Fibroblast of mammary gland (primary cell): ENCODE data around the gene TMEM117.

Experiments
- DNase-seq: peaks from one replicate; pipeline ENCODE4 v3.0.0-alpha.2; 2010; ENCODE audit warnings: low read depth
- H3K4me3 ChIP-seq: 2 replicates; pipeline ENCODE4 v1.5.1; 2011; ENCODE audit warnings: low read depth, mild to moderate bottlenecking, low read length, moderate library complexity; ENCODE audit not compliant: control insufficient read depth
- CTCF ChIP-seq: conservative IDR thresholded peaks from 2 replicates; pipeline ENCODE4 v1.5.1; 2011; ENCODE audit warnings: low read depth, low read length, inconsistent platforms; ENCODE audit not compliant: control insufficient read depth, insufficient read depth

Gene TMEM117

GRCh38 chr12:44285321-44285960 lies 449.6 kb downstream of the TMEM117 start:
- H3K4me3 ChIP-seq = no peak overlapping the region
- no peak for DNase-seq
- no peak for TF ChIP-seq CTCF

GRCh38 chr12:44286336-44286735 lies 450.5 kb downstream of the TMEM117 start:
- peak; percentile 49 for DNase-seq
- H3K4me3 ChIP-seq = no peak overlapping the region
- TF ChIP-seq CTCF = no peak

- no peak overlapping the region for H3K4me3 ChIP-seq
- DNase-seq = no peak
- no peak for TF ChIP-seq CTCF
Observed at GRCh38 chr12:44286821-44287505, 451.1 kb downstream of the TMEM117 start.

GRCh38 chr12:44287545-44287944 lies 451.7 kb downstream of the TMEM117 start:
- TF ChIP-seq CTCF = no peak

GRCh38 chr12:44294649-44295048 lies 458.8 kb downstream of the TMEM117 start:
- TF ChIP-seq CTCF = no peak
- H3K4me3 ChIP-seq = no peak overlapping the region
- no peak for DNase-seq

More at GRCh38 chr12:44287545-44287944, 451.7 kb downstream of the TMEM117 start:
- no peak overlapping the region for H3K4me3 ChIP-seq
- DNase-seq = peak; percentile 35

- no peak for TF ChIP-seq CTCF
- H3K4me3 ChIP-seq = no peak overlapping the region
- DNase-seq = no peak
Observed at GRCh38 chr12:44295958-44296623, 460.2 kb downstream of the TMEM117 start.
